ENCODE data around the gene GGTLC2. TPM values are rescaled to one million over a fixed set of nuclear protein-coding genes. Genes with fewer than 3 reads are reported as not detected.

GGTLC2 gene
- polyA plus RNA-seq, 4 donors: 0.29 to 0.46 TPM; not detected in 2

GRCh38 chr22:22687638-22688500 lies 43.5 kb downstream of the GGTLC2 start:
- no peak for DNase-seq (ENCODE audit: low read depth in 4 of 4, low spot score in 2 of 4)

- no peak for DNase-seq (ENCODE audit: low read depth in 4 of 4, low spot score in 2 of 4)
These were observed 45.4 kb downstream of the GGTLC2 start for GRCh38 chr22:22689621-22690345.

DNA sequence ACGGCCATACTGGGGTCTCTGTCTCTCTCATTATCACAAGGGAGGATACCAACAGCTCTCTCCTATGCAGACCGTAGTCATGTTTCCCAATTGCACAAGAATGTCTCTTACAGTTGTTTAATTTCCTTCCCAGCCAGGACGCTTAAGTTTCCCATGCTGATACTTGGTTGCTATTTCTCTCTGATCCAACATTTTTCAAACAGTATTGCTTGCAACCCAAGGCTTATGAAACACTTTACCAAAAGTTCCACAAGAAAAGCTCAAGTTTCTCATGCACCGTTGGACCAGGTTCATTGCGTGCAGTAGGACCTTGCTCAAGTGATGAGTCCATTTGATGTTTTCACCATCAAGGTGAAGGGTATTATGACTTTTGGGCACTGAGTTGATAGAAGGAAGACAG lies 46.6 kb downstream of the GGTLC2 start:
- no peak for DNase-seq (ENCODE audit: low read depth in 4 of 4, low spot score in 2 of 4)

- no peak for DNase-seq (ENCODE audit: low read depth in 4 of 4, low spot score in 2 of 4)
These were observed 47.6 kb downstream of the GGTLC2 start for GRCh38 chr22:22691716-22692701.

- peak in 1 of 4 donors; percentile 43 for DNase-seq (ENCODE audit: low read depth in 4 of 4, low spot score in 2 of 4)
These were observed 48.5 kb downstream of the GGTLC2 start for GRCh38 chr22:22692707-22693530.

DNA sequence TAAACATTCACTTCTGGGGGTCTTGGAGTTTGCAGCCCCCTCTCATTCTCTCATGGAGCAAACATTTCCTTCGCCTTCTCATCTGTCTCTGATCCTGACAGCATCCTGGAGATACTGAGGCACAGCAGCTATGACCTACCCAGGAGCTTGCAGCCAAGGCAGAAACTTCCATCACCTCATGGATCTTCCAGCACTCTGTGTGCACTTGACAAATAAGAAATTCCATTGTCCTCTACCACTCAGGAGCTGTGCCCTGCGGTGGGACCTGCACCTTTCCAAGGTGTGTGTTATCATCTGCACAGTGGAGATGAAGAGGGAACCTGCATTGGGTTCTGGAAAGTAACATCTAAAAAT lies 49.1 kb downstream of the GGTLC2 start:
- no peak for DNase-seq (ENCODE audit: low read depth in 4 of 4, low spot score in 2 of 4)

DNA sequence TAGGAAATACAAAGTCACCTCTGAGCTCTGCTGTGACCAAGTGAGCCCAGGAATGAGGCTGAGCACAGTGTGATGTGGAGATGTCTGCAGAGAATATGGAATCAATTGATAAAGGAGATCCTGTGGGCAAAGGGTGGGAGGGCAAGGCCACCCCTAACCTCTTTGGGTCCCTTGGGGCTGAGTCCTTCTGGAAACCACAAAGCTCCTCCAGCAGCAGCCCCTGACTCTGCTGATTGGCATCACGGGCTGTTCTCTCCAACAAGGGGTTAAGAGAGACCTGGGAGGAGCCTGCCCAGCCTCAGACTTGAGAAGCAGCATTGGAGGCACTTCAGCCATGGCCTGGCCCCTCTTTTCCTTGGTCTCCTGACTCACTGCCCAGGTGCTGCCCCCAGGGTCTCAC lies 49.7 kb downstream of the GGTLC2 start:
- DNase-seq (ENCODE audit: low read depth in 4 of 4, low spot score in 2 of 4): no peak

DNA sequence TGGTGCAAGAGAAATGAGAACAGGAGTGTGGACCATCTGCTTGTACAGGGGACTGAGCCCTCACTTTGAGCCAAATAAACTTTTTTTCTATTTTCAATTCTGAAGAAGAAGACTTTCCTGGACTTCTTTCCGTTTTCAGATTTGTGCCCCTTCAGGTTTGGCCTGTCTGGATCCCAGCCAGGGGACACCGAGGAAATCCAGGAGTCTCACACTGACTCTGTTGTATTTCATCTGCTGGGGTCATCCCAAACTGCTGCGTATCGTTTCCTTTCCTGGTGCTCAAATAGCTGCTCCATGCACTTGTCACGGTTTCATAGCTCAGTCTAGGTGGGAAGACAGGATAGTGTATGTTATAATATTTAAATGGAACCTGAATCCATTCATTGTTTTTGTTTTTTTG lies 51.7 kb downstream of the GGTLC2 start:
- no peak for DNase-seq (ENCODE audit: low read depth in 4 of 4, low spot score in 2 of 4)

Other genes with a start within 250 kb of the GGTLC2 start
- gene ZNF280B, start 135.9 kb upstream of the GGTLC2 start, polyA plus RNA-seq (ENCODE audit: insufficient read length in 4 of 4): 1 to 10 TPM; 3.9 to 5.4 (median 4.6) TPM
- gene ZNF280A, start 124.3 kb upstream of the GGTLC2 start, polyA plus RNA-seq (ENCODE audit: insufficient read length in 4 of 4): not detected
- 1 to 10 TPM; 1.1 to 1.8 (median 1.2) TPM for gene PRAME, start 85.3 kb upstream of the GGTLC2 start, polyA plus RNA-seq (ENCODE audit: insufficient read length in 4 of 4)
- gene IGLL5, start 243.2 kb downstream of the GGTLC2 start, polyA plus RNA-seq (ENCODE audit: insufficient read length in 4 of 4): under 1 TPM in 2 of 4 donors, not detected in 2; 0.28 to 0.29 TPM

All from left renal cortex interstitium (tissue), 4 donors.